ES-I3 (cell line): ENCODE data around the gene ASPDH.
A peak's percentile ranks its signal among the peaks of the same experiment; 100 is the strongest.

ENCODE experiments used
- H3K36me3 ChIP-seq: 2 replicates; pipeline ENCODE4 v1.6.1; 2013; ENCODE audit warnings: mild to moderate bottlenecking, low read length, control low read depth, moderate library complexity; ENCODE audit not compliant: insufficient read depth
- H3K4me1 ChIP-seq: 2 replicates; pipeline ENCODE4 v1.6.1; 2013; ENCODE audit warnings: mild to moderate bottlenecking, control low read depth, low read length; ENCODE audit not compliant: insufficient read depth
- H3K9ac ChIP-seq: 2 replicates; pipeline ENCODE4 v1.6.1; 2013; ENCODE audit warnings: low read depth, mild to moderate bottlenecking, low read length, moderate library complexity
- H3K9me3 ChIP-seq: 2 replicates; pipeline ENCODE4 v1.6.1; 2013; ENCODE audit warnings: mild to moderate bottlenecking, low read length, moderate library complexity; ENCODE audit not compliant: control insufficient read depth, insufficient read depth

ASPDH gene

GRCh38 chr19:50513746-50514345 lies at the start of gene ASPDH:
Gene ASPDH, minus strand, starts transcription at chr19:50513913. Its CDS starts 90 bp downstream, at chr19:50513823.
- no peaks in the 10 kb centered on the region for H3K36me3 ChIP-seq
- no peaks in the 10 kb centered on the region; the same call in 1 of the 2 replicates for H3K4me1 ChIP-seq
- no peaks in the 10 kb centered on the region for H3K9me3 ChIP-seq
- H3K9ac ChIP-seq = no peak within 1 kb of the TSS

DNA sequence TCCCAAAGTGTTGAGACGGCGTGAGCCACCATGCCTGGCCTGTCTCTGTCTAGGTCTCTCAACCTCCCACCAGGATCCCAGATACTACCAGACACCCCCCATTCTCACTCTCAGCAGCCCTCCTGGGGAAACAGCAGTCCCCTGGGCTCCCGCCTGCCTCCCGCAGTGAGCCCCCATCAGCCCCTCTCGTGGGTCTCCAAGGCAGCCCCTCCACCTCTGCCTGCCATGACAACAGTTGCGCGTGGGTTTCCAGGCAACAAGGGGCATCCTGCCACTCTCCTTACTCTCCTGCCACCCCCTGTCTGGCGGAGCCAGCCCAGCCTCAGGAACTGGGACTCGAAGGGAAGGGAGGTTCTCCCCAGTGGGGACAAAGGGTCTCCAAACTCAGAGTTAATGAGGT lies 49.3 kb upstream of the ASPDH start:
- Histone ChIP-seq H3K9ac (no peak overlapping the region), H3K9me3 (no peaks in the 10 kb centered on the region), H3K36me3 (no peaks in the 10 kb centered on the region), H3K4me1 (peaks cover 21% of the 10 kb centered on the region)

DNA sequence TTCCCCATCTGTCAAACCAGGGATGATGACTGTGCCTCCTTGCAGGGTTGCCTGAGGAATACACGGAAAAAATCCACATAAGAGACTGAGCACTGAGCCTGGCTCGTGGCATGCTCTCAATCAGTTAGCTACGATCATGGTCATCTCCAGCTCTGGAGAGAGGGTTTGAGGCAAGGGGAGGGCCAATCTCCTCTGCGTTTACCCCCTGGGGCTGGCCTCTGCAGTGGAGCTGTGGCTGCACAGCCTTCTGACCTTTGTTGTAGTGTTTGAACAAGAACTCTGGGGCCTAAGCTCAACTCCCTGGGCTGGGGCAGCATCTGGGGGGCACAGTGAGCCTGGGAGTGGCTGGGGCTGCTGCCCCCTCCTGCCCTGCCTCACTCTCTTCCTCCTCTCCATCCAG lies 48.6 kb upstream of the ASPDH start:
- H3K36me3 ChIP-seq = no peaks in the 10 kb centered on the region
- peaks cover 21% of the 10 kb centered on the region for H3K4me1 ChIP-seq
- H3K9ac ChIP-seq = no peak overlapping the region
- no peaks in the 10 kb centered on the region for H3K9me3 ChIP-seq

GRCh38 chr19:50559636-50560035 lies 45.9 kb upstream of the ASPDH start:
- no peaks in the 10 kb centered on the region for H3K36me3 ChIP-seq
- H3K9me3 ChIP-seq = no peaks in the 10 kb centered on the region
- no peak overlapping the region for H3K9ac ChIP-seq
- peaks cover 9% of the 10 kb centered on the region for H3K4me1 ChIP-seq

DNA sequence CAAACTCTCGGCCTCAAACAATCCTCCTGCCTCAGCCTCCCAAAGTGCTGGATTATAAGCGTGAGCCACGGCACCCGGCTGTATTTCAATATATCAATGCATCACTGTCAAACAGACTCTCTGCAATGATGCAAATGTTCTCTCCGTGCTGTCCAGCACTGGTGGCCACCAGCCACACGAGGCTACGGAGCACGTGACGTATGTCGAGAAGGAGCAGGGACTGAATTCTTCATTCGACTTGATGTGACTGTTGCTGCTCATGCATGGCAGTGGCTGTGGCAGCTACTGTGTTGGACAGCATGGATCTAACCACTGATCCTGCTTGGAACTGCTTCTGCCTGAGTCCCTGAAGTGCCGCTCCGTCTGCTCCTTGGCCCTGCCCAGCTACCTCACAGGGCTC lies 44.7 kb upstream of the ASPDH start:
- Histone ChIP-seq H3K4me1 (peaks cover 4% of the 10 kb centered on the region; the same call in 1 of the 2 replicates), H3K9ac (no peak overlapping the region), H3K36me3 (no peaks in the 10 kb centered on the region), H3K9me3 (no peaks in the 10 kb centered on the region)

DNA sequence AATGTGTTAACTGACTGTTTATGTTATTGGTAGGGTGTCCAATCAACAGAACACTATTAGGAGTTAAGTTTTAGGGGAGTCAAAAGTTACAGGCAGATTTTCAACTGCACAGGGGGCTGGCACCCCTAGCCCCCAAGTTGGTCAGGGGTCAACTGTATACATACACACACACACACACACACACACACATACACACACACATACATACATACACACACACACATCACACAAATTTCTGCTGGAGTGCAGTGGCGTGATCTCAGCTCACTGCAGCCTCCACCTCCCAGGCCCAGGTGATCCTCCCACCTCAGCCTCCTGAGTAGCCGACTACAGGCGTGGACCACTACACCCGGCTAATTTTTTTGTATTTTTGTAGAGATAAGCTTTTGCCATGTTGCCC lies 44.3 kb upstream of the ASPDH start:
- H3K4me1 ChIP-seq = peaks cover 4% of the 10 kb centered on the region; the same call in 1 of the 2 replicates
- H3K9ac ChIP-seq = no peak overlapping the region
- H3K9me3 ChIP-seq = no peaks in the 10 kb centered on the region
- H3K36me3 ChIP-seq = no peaks in the 10 kb centered on the region

DNA sequence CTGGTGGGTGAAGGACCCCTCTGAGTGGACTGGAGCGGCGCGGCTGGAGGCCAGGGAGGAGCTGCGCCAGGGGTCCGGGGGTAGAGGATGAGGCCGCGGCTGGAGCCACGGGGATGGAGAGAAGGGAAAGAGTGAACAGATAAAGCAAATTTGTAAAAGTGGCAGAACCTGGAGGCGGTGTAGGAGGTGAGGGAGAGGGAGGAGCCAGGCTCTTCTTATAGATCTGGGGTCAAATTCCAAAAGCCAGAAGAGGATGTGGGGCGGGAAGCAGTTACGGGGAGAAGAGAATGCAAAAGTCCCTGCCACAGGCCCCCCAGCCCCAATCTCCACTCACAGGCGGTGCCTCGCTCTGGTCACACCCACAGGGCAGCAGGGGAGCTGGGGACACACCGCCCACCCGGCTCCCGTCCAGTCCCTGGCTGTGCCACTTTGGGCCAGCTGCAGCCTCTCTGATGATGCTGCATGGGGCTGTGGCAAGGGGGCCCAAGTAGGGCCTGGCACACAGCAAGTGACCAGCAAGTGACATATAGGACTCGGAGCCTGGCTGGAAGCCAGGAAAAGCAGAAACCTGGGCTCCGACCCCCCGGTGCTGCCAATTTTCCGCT lies 43.4 kb upstream of the ASPDH start:
- Histone ChIP-seq H3K4me1 (no peaks in the 10 kb centered on the region; the same call in 1 of the 2 replicates), H3K9ac (peak overlapping the region; percentile 68; the same call in 1 of the 2 replicates), H3K36me3 (no peaks in the 10 kb centered on the region), H3K9me3 (no peaks in the 10 kb centered on the region)

DNA sequence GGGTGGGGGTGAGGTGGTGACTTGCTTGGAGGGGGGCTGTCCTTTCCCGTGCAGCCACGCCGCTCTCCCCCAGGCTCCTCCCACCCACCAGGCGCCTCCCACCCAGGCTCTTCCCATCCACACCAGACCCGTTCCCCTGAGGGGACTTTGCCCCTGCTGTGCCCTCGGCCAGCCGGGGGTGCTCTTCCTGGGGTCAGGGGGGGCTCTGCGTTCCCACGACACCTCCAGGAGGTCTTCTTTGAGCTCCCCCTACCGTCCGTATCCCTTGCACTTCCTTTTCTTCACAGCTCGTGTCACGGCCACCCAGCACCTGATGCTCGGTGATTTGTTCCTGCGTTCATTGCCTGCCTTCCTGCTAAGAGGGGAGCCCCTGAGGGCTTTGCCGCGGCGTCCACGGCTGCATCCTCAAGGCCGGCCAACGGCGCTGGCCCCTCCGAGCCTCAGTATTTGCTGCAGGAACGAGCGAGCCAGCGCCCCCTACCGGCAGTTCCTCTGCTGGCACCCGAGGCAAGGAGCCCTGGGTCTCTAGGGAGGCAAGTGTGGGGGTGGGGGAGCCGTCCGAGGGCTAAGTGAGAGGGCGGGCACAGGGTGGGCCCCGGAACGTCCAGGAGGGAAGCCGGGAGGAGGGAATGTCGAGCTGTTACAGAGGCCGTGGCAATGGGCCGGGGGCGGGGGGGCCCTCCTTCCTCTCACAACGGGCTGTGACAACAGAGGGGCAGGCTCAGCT lies 42.7 kb upstream of the ASPDH start:
- Histone ChIP-seq H3K4me1 (no peaks in the 10 kb centered on the region; the same call in 1 of the 2 replicates), H3K36me3 (no peaks in the 10 kb centered on the region), H3K9ac (peak overlapping the region; percentile 68; the same call in 1 of the 2 replicates), H3K9me3 (no peaks in the 10 kb centered on the region)

DNA sequence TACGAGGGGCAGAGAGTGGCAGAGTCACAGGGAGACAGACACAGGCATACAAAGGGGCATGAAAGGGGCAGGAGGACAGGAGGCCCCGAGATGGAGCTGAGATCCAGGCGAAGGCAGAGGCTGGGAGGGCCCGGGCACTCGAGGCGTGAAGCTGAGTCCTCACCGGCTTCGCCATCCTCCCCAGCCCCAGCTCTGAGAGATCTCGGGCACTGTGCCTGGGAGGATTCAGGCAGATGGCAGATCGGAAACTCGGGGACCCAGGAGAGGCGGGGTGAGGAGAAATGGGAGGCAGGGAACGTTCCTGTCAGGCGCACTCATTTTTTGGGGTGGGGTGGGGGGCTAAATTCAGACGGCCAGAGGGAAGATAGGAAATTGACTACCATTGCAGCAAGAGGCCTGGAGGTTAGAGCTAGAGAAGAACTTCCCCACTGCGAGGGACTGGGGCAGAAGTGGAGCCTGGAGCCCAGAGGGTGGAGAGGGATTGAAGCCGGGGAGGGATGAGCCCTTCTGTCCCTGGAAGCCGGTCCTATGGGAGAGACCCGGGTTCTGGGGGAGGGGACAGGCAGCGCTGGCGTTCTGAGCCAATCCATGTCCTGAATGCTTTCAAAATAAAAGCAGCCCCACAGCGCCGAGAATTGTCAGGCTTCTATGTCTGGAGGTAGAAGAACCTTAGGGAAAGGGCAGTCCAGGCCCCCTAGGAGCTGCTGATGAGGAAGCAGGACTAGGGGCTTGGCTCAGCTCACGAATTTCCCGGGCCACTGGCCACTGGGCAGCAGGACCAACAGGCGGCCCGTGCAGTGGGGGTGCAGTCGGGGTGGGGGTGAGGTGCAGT lies 42.0 kb upstream of the ASPDH start:
- Histone ChIP-seq H3K9ac (peak overlapping the region; percentile 68; the same call in 1 of the 2 replicates), H3K4me1 (peaks cover 1% of the 10 kb centered on the region; the same call in 1 of the 2 replicates), H3K36me3 (no peaks in the 10 kb centered on the region), H3K9me3 (no peaks in the 10 kb centered on the region)

DNA sequence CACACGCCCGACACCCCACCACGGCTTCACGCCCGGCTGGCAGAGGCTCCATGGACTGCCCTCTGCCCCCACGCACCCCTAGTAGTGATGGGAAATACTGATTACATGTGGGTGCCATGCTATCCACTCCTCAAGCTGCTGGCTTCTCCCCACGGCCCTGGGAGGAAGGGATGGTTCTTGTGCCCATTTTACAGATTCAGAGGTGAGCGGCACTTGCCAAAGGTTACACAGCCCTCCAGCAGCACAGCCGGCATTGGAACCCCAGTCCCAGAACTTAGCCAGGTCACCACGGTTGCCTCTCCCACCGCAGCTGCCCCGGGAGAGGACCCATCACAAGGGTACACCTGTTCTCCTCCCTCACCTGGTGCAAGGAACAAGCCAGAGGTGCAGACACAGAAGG lies 41.3 kb upstream of the ASPDH start:
- H3K4me1 ChIP-seq = peaks cover 8% of the 10 kb centered on the region; the same call in 1 of the 2 replicates
- H3K9ac ChIP-seq = no peak overlapping the region
- no peaks in the 10 kb centered on the region for H3K9me3 ChIP-seq
- no peaks in the 10 kb centered on the region for H3K36me3 ChIP-seq

DNA sequence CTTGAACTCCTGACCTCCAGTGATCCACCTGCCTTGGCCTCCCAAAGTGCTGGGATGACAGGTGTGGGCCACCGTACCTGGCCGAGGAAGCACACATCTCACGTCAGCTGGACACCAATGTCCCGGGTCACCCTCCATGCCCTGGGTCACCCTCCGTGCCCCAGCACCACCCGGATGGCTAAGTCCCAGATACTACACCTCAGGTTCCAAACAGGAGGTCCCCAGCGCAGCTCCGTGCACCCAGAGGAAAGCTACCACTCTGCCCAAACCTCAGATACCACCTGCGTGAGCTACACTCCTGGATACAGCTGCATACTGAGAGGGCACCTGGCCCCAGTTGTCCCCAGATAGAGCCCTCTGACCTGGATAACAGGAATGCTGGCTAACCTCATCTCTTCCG lies 40.5 kb upstream of the ASPDH start:
- Histone ChIP-seq H3K9me3 (no peaks in the 10 kb centered on the region), H3K9ac (no peak overlapping the region), H3K4me1 (peaks cover 9% of the 10 kb centered on the region; the same call in 1 of the 2 replicates), H3K36me3 (no peaks in the 10 kb centered on the region)

- Histone ChIP-seq H3K9me3 (no peaks in the 10 kb centered on the region), H3K9ac (no peak overlapping the region), H3K36me3 (no peaks in the 10 kb centered on the region), H3K4me1 (peaks cover 9% of the 10 kb centered on the region; the same call in 1 of the 2 replicates)
Observed at GRCh38 chr19:50553134-50553703, 39.5 kb upstream of the ASPDH start.

DNA sequence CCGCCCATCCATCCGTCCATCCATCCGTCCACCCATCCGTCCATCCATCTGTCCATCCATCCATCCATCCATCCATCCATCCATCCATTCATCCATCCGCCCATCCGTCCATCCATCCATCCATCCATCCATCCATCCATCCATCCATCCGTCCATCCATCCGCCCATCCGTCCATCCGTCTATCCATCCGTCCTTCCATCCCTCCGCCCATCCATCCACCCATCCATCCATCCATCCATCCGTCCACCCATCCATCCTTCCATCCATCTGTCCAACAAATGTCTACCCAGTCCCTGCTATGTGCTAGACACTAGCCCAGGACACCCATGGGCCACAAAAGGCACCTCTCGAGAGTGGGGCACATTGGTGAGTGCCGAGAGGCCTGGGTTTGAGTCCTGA lies 38.8 kb upstream of the ASPDH start:
- H3K9ac ChIP-seq = no peak overlapping the region
- H3K36me3 ChIP-seq = no peaks in the 10 kb centered on the region
- peaks cover 9% of the 10 kb centered on the region; the same call in 1 of the 2 replicates for H3K4me1 ChIP-seq
- H3K9me3 ChIP-seq = no peaks in the 10 kb centered on the region

DNA sequence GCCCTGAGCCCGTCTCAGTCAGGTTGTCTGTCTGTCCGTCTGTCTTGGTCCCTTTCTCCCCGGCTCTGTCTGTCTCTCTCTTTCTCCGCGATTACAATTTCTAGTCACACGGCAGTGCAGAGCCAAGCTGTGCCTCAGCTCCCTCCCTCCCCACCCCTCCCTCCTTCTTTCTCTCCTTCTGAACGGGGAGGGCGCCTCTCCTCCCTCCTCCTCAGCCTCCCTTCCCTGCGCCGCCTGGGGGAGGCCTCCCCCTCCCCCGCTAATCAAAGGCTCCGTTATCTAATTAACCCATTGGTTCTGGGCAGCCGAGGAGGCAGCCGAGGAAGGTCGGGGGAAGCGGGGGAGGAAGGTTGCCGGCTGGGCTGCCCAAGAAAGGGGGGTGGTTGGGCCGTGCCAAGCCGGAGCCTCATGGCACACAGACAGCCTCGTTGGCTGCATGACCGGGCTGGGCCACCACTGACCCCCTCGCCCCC lies 38.0 kb upstream of the ASPDH start:
- Histone ChIP-seq H3K36me3 (no peaks in the 10 kb centered on the region), H3K4me1 (peaks cover 9% of the 10 kb centered on the region; the same call in 1 of the 2 replicates), H3K9me3 (no peaks in the 10 kb centered on the region), H3K9ac (peak overlapping the region; percentile 65; the same call in 1 of the 2 replicates)
